ENCODE measurements around the gene TOX2.

Gene TOX2

GRCh38 chr20:44087857-44088120 is 173.1 kb downstream of the TOX2 start:
- in situ Hi-C loops (cut with MboI; ENCODE audit: low sequenced_read_pairs) = loop anchor here (5.0 to 25.0 kb wide), 3 partner anchors 333 to 635 kb away; no protein-coding TSS in a partner anchor

DNA sequence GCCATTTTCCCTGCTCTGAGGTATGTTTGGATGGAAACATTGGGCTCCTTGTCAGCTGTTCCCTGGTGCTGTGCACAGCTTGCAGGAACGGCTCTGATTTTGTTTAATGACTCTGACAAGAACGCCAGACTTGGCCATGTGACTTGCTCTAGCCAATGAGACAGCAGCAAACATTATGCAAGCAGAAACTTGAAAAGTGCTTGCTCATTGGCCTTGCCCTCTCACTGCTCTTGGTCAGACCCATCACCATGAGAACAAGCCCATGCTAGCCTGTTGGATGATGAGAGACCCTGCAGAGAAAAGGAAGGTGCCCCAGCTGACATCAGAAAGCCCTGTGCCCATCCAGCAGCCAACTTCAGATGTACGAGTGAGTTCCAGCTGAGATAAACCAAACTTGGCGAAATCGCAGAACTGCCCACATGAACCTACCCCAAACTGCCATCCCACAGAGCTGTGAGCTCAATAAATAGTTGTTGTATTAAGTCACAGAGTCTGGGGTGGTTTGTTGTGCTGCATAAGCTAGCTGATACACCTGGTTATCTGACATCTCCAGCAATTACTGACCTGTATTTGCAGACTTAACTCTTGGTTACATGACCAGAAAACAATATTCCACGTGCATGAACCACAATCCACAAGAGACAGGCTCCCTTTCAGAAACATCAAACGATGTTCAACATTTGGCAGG is 175.5 kb downstream of the TOX2 start:
- in situ Hi-C loops (cut with MboI; ENCODE audit: low sequenced_read_pairs) = loop anchor here (5.0 to 25.0 kb wide), 3 partner anchors 335 to 638 kb away; no protein-coding TSS in a partner anchor

- in situ Hi-C loops (cut with MboI; ENCODE audit: low sequenced_read_pairs) = loop anchor here (25.0 kb wide), 1 partner anchor 554 kb away; no protein-coding TSS in a partner anchor
Observed at GRCh38 chr20:44091026-44091425, 176.4 kb downstream of the TOX2 start.

DNA sequence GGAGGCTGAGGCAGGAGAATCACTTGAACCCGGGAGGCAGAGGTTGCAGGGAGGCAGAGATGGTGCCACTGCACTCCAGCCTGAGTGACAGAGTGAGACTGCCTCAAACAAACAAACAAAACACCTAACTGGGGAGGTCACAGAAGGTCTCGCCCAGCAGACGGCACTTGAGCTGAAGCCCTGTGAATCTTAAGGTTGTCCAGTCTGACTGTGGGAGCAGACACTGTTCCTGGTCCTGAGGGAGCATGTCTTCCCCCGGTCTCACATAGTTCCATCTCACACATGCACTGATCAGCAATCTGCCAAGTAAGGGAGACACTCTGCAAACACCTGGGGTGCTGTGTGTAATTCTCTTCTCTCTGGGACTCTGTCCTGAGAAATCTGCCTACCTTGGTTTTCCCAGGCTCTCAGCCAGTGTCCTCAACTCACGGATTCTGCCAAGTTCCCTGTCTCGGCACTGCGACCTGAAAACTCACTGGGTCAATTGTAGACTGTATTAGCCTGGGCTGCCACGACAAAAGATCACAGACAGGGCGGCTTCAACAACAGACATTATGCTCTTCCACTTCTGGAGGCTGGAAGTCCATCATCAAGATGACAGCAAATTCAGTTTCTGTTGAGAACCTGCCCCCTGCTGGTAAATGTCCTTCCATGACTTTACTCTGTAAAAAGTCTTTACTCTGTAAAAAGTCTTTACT is 178.0 kb downstream of the TOX2 start:
- in situ Hi-C loops (cut with MboI; ENCODE audit: low sequenced_read_pairs) = loop anchor here (25.0 kb wide), 1 partner anchor 555 kb away; no protein-coding TSS in a partner anchor

DNA sequence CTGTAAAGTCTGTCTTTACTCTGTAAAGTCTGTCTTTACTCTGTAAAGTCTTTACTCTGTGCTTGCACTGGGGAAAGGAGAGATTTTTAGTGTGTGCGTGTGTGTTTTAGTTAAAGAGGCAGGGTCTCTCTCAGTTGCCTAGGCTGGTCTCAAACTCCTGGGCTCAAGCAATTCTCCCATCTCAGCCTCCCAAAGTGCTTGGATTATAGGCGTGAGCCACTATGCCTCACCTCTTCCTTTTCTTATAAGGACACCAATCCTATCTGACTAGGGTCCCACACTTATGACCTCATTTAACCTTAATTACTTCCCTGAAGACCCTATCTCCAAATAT is 178.6 kb downstream of the TOX2 start:
- in situ Hi-C loops (cut with MboI; ENCODE audit: low sequenced_read_pairs) = loop anchor here (25.0 kb wide), 1 partner anchor 556 kb away; no protein-coding TSS in a partner anchor

GRCh38 chr20:44095831-44096230 is 181.2 kb downstream of the TOX2 start:
- in situ Hi-C loops (cut with MboI; ENCODE audit: low sequenced_read_pairs) = loop anchor here (25.0 kb wide), 1 partner anchor 559 kb away; no protein-coding TSS in a partner anchor

DNA sequence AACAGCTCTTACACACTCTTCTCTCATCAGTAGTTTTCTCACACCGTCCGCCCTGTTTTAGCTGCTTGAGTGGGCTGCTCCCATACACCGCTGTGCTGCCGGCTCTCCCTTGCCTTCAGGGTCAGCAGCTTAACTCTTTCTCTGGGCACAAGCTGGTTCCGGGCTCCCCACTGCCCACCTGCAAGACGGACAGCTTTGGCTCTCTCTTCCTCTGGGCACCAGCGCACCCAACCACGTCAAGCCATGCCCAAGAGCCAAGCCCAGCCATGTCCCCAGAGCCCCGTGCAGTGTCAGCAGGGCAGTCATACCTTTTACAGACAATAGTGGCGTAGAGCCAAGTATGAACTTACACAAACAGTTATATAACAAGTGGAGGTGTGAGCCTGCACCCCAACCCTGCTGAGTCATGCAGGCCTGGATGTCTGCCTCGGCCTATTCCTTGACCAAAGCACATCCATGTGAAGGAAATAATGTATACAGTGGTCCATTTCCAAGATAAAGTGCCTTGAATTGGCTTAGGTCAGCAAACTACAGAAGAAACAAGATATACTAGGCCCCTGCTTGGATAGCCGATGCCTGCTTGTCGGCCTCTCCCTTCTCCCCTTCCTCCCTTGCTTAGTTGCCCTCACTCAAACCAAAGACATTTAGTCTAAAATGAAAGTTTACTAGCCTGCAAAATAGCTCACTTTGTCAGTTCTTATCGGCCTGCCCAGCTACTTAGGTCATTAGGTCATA is 183.0 kb downstream of the TOX2 start:
- in situ Hi-C loops (cut with MboI; ENCODE audit: low sequenced_read_pairs) = loop anchor here (25.0 kb wide), 1 partner anchor 560 kb away; no protein-coding TSS in a partner anchor

GRCh38 chr20:44098256-44098630 is 183.6 kb downstream of the TOX2 start:
- in situ Hi-C loops (cut with MboI; ENCODE audit: low sequenced_read_pairs) = loop anchor here (25.0 kb wide), 1 partner anchor 561 kb away; no protein-coding TSS in a partner anchor

GRCh38 chr20:44098657-44099056 is 184.0 kb downstream of the TOX2 start:
- in situ Hi-C loops (cut with MboI; ENCODE audit: low sequenced_read_pairs) = loop anchor here (25.0 kb wide), 1 partner anchor 561 kb away; no protein-coding TSS in a partner anchor

DNA sequence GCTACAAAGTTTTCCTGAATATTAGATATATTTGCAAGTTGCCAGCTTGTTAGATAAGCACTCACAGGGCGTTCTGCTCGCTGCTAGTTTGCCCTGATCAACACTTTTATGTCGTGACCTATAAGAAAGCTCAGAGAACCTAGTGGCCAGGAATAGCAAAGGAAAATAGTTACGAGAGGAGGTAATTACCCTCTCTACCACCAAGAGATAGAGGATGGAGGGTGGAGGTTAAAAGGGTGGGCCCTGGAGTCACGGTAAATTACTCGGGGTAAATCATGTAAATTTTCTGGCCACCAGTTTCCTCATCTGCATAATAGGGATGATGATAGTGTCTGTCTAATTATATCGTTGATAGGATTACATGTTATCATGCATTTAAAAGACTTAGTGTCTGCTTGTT is 185.2 kb downstream of the TOX2 start:
- in situ Hi-C loops (cut with MboI; ENCODE audit: low sequenced_read_pairs) = loop anchor here (25.0 kb wide), 1 partner anchor 563 kb away; no protein-coding TSS in a partner anchor

DNA sequence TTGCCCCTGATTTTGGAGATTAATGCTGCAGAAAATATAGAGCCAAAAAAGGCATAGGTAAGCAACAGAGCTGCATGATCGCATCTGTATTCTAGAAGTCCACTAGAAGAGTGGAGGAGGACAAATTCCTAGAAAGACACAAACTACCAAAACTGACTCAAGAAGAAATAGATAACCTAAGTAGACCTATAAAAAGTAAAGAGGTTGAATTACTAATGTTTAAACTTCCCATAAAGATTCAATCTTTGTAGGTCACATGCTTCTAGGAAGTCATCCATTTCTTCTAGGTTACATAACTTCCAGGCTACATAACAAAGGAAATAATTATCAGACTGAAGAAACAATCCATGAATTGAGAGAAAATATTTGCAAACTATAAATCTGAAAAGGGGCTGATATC is 187.9 kb downstream of the TOX2 start:
- in situ Hi-C loops (cut with MboI; ENCODE audit: low sequenced_read_pairs) = no loop called here

DNA sequence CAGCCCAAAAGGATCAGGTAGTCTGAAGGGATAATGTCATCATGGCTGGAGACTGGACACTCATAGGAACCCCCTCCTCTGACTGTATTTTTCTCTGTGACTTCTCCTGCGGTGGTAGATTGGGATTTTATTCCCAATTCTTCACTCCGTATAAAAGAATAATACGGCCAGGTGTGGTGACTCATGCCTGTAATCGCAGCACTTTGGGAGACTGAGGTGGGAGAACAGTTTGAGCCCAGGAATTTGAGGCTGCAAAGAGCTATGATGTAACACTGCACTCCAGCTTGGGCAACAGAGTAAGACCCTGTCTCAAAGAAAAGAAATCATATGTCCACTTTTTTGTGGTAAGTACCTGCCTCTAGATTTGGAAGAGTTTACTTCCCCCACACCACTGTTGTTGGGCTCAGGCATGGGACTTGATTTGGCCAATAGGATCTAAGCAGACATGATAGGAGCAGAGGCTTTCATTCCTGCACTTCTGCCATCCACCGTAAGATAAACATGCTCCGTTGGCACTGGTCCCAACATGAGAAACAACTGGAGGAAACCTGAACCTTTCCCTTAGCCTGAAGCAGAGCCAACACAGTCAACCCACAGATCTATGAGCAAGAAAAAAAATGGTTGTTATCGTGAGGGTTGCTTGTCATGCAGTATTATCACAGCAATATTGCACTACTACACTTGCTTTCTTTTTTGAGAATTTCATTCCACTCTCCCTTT is 190.3 kb downstream of the TOX2 start:
- in situ Hi-C loops (cut with MboI; ENCODE audit: low sequenced_read_pairs) = no loop called here

GRCh38 chr20:44106615-44107014 is 192.0 kb downstream of the TOX2 start:
- in situ Hi-C loops (cut with MboI; ENCODE audit: low sequenced_read_pairs) = no loop called here

GRCh38 chr20:44109951-44110361 is 195.3 kb downstream of the TOX2 start:
- in situ Hi-C loops (cut with MboI; ENCODE audit: low sequenced_read_pairs) = no loop called here

DNA sequence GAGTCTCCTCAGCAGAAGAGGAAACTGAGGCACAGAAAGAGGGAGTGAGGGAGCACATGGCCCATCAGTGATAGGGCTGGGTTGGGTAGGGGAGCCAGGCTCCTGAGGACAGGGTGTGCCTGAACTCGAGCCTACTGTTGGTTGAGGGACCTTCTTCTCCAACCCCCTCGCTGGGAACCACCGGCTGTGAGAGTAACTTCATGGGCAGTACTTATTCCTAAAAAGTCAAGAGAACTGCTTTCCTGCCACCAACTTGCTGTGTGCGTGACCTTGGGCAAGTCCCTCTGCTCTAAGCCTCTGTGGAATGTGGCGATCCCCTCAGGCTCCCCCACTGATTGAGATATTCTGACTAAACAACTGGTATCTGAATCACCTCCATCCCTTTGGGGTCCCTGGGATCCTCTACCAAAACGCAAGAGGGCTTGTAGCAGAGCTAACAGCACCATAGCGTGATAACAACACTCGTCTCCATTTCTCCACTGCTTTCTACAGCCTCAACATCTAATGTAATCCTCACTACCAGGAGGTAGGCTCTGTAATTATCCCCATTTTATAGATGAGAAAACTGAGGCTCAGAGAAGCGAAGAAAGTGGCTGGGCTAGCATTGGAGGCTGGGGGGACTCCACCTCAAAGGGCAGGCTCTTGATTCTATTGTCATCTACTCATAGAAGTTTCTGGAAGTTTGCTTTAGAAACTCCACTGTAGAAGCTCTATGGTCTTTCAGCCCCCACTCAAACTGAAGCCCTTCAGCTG is 196.3 kb downstream of the TOX2 start:
- in situ Hi-C loops (cut with MboI; ENCODE audit: low sequenced_read_pairs) = no loop called here

DNA sequence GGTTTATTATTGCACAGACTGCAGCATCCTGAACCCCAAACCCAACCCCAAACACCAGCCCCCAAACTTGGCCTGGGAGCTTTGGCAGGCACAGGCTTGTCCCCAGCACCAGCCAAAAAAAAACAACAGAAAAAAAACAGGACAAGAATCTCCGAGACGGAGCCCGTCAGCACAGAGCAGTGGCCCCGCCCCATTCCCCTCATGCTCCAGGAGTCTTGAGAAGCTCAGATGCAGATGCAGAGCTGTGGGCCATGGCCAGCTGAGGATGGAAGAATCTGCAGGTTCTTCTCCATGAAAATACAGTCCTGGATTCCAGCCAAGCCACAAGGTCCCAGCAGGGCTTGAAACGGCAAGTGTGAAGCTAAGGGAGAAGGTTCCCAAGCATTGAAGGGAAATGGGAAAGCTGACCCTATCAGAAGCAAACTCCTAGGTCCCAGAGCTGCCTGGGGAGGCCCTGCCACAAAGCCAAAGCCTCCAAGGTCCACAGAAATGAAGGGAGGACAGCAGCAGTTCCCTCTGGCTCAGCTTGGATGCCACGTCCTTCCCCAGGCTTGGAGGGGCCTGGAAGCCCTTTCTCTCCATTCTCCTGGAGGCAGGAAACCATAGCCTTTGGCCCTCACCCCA is 197.2 kb downstream of the TOX2 start:
- in situ Hi-C loops (cut with MboI; ENCODE audit: low sequenced_read_pairs) = no loop called here

DNA sequence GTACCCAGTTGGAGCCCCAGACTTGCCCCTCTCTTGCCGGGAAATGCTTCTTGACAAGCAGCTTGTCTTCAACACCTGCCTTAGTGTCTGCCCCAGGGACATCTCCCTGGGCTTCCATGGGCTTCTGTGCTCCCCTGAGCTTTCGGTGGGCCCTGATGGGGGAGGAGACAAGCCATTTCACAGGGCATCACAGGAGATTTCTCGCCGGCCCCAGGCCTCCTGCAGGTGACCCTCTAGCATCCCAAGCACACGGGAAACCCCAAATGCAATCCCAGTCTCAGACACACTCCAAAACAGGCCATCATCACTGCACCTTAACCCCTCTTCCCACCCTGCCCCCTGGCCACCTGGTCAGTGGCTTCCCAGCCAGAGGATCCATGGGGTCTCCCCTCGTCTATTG is 197.8 kb downstream of the TOX2 start:
- in situ Hi-C loops (cut with MboI; ENCODE audit: low sequenced_read_pairs) = no loop called here

GRCh38 chr20:44112889-44113617 is 198.4 kb downstream of the TOX2 start:
- in situ Hi-C loops (cut with MboI; ENCODE audit: low sequenced_read_pairs) = no loop called here

Data from HL-60/S4 treated with retinoic acid at 250 ng/mL for 4 days and 3 days (cell line).